ENCODE results near the gene VEZF1. TPM values are rescaled to one million over a fixed set of nuclear protein-coding genes. Genes with fewer than 3 reads are reported as not detected.
A peak's percentile ranks its signal among the peaks of the same experiment; 100 is the strongest.

The VEZF1 gene
- total RNA-seq, 1 donor from 2014 or later: 110 TPM

DNA sequence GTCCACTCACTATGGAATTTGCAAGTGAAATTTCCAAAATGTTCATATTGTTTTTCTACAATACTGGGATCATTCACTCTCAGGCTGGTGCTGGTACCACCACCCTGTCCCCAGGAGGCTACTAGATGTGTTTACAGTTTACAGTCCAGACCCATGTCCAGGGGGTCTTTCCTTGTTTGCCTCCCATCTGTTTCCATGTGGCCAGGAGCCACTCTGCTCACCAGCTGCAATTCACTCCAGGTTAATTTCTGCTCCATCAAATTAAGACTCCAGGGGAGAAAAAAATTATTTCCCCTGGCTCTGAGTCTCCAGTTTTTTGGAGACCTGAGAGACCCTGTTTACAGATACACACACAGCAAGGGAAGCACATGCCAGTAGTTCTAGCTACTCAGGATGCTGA, 31.5 kb upstream of the VEZF1 start:
- Mint-ChIP-seq H3K4me1 (ENCODE audit: low read depth) (peaks cover 6% of the 10 kb centered on the region), H3K36me3 (ENCODE audit: insufficient read depth) (no peaks in the 10 kb centered on the region), H3K9me3 (ENCODE audit: low read depth) (no peaks in the 10 kb centered on the region), H3K27ac (no peak overlapping the region), H3K4me3 (ENCODE audit: low read depth) (no peak overlapping the region), H3K27me3 (no peaks in the 10 kb centered on the region)
- DNase-seq (ENCODE audit: low spot score, unreplicated experiment): no peak
- TF ChIP-seq CTCF (IDR thresholded peaks at IDR 0.05; ENCODE audit: unreplicated experiment): no peak

- no peak for TF ChIP-seq CTCF (IDR thresholded peaks at IDR 0.05; ENCODE audit: unreplicated experiment)
- Mint-ChIP-seq H3K27me3 (no peaks in the 10 kb centered on the region), H3K27ac (no peak overlapping the region), H3K4me1 (ENCODE audit: low read depth) (peaks cover 6% of the 10 kb centered on the region), H3K9me3 (ENCODE audit: low read depth) (no peaks in the 10 kb centered on the region), H3K4me3 (ENCODE audit: low read depth) (no peak overlapping the region), H3K36me3 (ENCODE audit: insufficient read depth) (no peaks in the 10 kb centered on the region)
- no peak for DNase-seq (ENCODE audit: low spot score, unreplicated experiment)
These were observed 31.0 kb upstream of the VEZF1 start for GRCh38 chr17:58019039-58019438.

GRCh38 chr17:58010067-58010799, 22.2 kb upstream of the VEZF1 start:
- no peak for DNase-seq (ENCODE audit: low spot score, unreplicated experiment)
- Mint-ChIP-seq H3K4me1 (ENCODE audit: low read depth) (peaks cover 18% of the 10 kb centered on the region), H3K4me3 (ENCODE audit: low read depth) (no peak overlapping the region), H3K9me3 (ENCODE audit: low read depth) (no peaks in the 10 kb centered on the region), H3K27ac (no peak overlapping the region), H3K36me3 (ENCODE audit: insufficient read depth) (peaks cover 13% of the 10 kb centered on the region), H3K27me3 (no peaks in the 10 kb centered on the region)
- TF ChIP-seq CTCF (IDR thresholded peaks at IDR 0.05; ENCODE audit: unreplicated experiment): no peak

DNA sequence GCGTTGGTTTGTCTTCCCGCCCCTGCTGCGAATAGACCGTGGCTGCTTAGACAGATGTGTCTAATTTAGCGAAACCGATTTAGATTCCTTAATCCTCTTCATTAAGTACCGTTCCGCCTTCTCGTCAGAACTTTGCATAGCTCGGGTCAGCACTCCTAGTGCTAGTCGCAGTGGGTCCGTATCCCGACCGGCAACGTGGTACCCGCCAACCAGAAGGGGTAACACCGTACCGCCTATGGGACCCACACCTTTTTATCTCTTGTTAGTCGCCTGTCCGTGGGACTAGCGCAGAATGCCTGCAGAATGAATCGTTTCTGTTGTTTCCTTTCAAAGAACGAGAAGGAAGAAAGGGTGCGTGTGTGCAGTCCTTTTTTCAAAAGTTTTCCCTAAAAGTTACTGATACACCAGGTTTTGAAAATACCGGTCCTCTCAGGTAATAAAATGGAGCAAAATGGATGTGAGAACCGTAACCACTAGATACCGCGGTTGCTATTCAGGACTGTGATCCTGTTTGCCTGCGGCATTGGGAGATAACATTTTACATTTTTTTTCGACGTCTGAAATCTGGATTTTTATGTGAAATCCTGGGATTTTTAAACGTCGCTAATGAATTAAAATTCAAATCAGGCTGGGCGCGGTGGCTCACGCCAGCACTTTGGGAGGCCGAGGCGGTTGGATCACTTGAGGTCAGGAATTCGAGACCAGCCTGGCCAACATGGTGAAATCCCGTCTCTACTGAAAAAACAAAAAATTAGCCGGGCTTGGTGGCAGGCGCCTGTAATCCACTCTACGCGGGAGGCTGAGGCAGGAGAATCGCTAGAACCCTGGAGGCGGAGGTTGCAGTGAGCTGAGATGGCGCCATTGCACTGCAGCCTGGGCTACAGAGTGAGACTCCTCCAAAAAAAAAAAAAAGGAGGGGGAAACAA, 20.0 kb upstream of the VEZF1 start:
- no peak for TF ChIP-seq CTCF (IDR thresholded peaks at IDR 0.05; ENCODE audit: unreplicated experiment)
- no peaks in the 10 kb centered on the region for H3K27me3 Mint-ChIP-seq
- peak overlapping the region; percentile 100 for H3K27ac Mint-ChIP-seq
- no peaks in the 10 kb centered on the region for H3K9me3 Mint-ChIP-seq (ENCODE audit: low read depth)
- peaks cover 31% of the 10 kb centered on the region for H3K4me1 Mint-ChIP-seq (ENCODE audit: low read depth)
- H3K36me3 Mint-ChIP-seq (ENCODE audit: insufficient read depth): peaks cover 25% of the 10 kb centered on the region
- DNase-seq (ENCODE audit: low spot score, unreplicated experiment): no peak
- peak overlapping the region; percentile 99 for H3K4me3 Mint-ChIP-seq (ENCODE audit: low read depth)

- H3K9me3 Mint-ChIP-seq (ENCODE audit: low read depth): no peaks in the 10 kb centered on the region
- no peak for TF ChIP-seq CTCF (IDR thresholded peaks at IDR 0.05; ENCODE audit: unreplicated experiment)
- no peaks in the 10 kb centered on the region for H3K27me3 Mint-ChIP-seq
- peaks cover 31% of the 10 kb centered on the region for H3K4me1 Mint-ChIP-seq (ENCODE audit: low read depth)
- H3K4me3 Mint-ChIP-seq (ENCODE audit: low read depth): peak within 1 kb of the TSS; percentile 99
- H3K27ac Mint-ChIP-seq: peak within 1 kb of the TSS; percentile 100
- H3K36me3 Mint-ChIP-seq (ENCODE audit: insufficient read depth): peaks cover 27% of the 10 kb centered on the region
- peak; percentile 94 for DNase-seq (ENCODE audit: low spot score, unreplicated experiment)
These were observed 19.1 kb upstream of the VEZF1 start, which contains the start of gene SRSF1 for GRCh38 chr17:58006924-58007780. Gene SRSF1, minus strand, starts transcription at chr17:58007246. Its CDS starts 109 bp downstream, at chr17:58007137.
